NCI-H345 treated with DMSO at 0.1 percent for 48 hours (cell line): ENCODE data around the gene CEP20.

Experiments
- DNase-seq: peaks from one replicate; lab custom pipeline; 2025; ENCODE audit not compliant: unreplicated experiment; lab: John Stamatoyannopoulos, UW

Gene CEP20

GRCh38 chr16:15834502-15834901 lies 53.9 kb downstream of the CEP20 start:
- DNase-seq, result no peak

- DNase-seq, result no peak
Observed at GRCh38 chr16:15833541-15833940, 54.9 kb downstream of the CEP20 start.

- no peak for DNase-seq
Observed at GRCh38 chr16:15832241-15832640, 56.2 kb downstream of the CEP20 start.

- DNase-seq, result no peak
Observed at GRCh38 chr16:15830832-15831451, 57.5 kb downstream of the CEP20 start.

- DNase-seq, result no peak
Observed at GRCh38 chr16:15829460-15829859, 58.9 kb downstream of the CEP20 start.

- no peak for DNase-seq
Observed at GRCh38 chr16:15827709-15828343, 60.6 kb downstream of the CEP20 start.

GRCh38 chr16:15827299-15827698 lies 61.1 kb downstream of the CEP20 start:
- no peak for DNase-seq

- no peak for DNase-seq
Observed at GRCh38 chr16:15825750-15826305, 62.6 kb downstream of the CEP20 start.

GRCh38 chr16:15822957-15823356 lies 65.4 kb downstream of the CEP20 start:
- no peak for DNase-seq

GRCh38 chr16:15820837-15821236 lies 67.6 kb downstream of the CEP20 start:
- DNase-seq, result no peak

- no peak for DNase-seq
Observed at GRCh38 chr16:15819046-15819445, 69.4 kb downstream of the CEP20 start.

GRCh38 chr16:15817446-15817845 lies 71.0 kb downstream of the CEP20 start:
- no peak for DNase-seq

GRCh38 chr16:15816228-15816627 lies 72.2 kb downstream of the CEP20 start:
- DNase-seq, result no peak
